HepG2 (cell line): ENCODE data around the gene TNFAIP2. TPM values are rescaled to one million over a fixed set of nuclear protein-coding genes. Genes with fewer than 3 reads are reported as not detected.

Experiments used
- ATAC-seq: fragments of 200-7000 bp; cut with Tn5 transposase; 3 replicates; pipeline ENCODE4 v1.9.1; 2020; ENCODE audit warnings: mild to moderate bottlenecking, moderate library complexity
- BruUV-seq: library from RNA; stranded (reverse); fragments of 400-500 nt; replicated peaks from 2 replicates; lab custom pipeline; 2021; lab: Mats Ljungman, UMichigan
- CTCF ChIA-PET: fragments of 300-600 bp; formaldehyde crosslinking; extraction: SDS; loops from one replicate; lab custom pipeline; 2021; ENCODE audit warnings: low total read pairs, inconsistent platforms, low intra/inter-chr PET ratio; lab: Yijun Ruan, JAX
- POLR2A ChIA-PET: fragments of 350-600 bp; sonication (Branson Sonifier 250); formaldehyde crosslinking; loops from one replicate; lab custom pipeline; 2020; ENCODE audit warnings: antibody characterized with exemption, inconsistent platforms; lab: Yijun Ruan, JAX
- DNase-seq: peaks from one replicate; pipeline ENCODE4 v3.0.0-alpha.2; 2015; ENCODE audit warnings: low spot score
- FAIRE-seq: peaks from 3 replicates; lab custom pipeline; 2011; peaks lifted over from hg19 to GRCh38; lab: Jason Lieb, UNC
- H2AFZ ChIP-seq: one replicate; pipeline ENCODE4 v1.6.1; 2011; ENCODE audit warnings: low read length, inconsistent platforms
- H3K27ac ChIP-seq: fragments of 300-600 bp; 3 replicates; pipeline ENCODE4 v1.8.0; 2011; ENCODE audit warnings: mixed run types, mild to moderate bottlenecking, mixed read lengths, low read length, inconsistent platforms; ENCODE audit not compliant: insufficient read depth; ENCODE audit errors: extremely low read length
- H3K27me3 ChIP-seq, 2 experiments: fragments of 200-600 bp in 1 of 2; 2 replicates in 1 of 2; 3 replicates in 1 of 2; pipeline versions ENCODE4 v1.6.0 to v1.8.0; 2011; ENCODE audit warnings: low read length in 2 of 2, mild to moderate bottlenecking in 2 of 2, moderate library complexity in 2 of 2, inconsistent platforms in 1 of 2; ENCODE audit not compliant: insufficient read depth in 2 of 2, control insufficient read depth in 1 of 2
- H3K36me3 ChIP-seq, 2 experiments: fragments of 200-600 bp in 1 of 2; replicated peaks in 1 of 2; 2 replicates in 1 of 2; 3 replicates in 1 of 2; pipeline versions ENCODE4 v1.5.1 to v1.8.0; 2011; ENCODE audit warnings: low read length in 2 of 2, inconsistent platforms in 1 of 2; ENCODE audit not compliant: insufficient read depth in 2 of 2, control insufficient read depth in 1 of 2
- H3K4me1 ChIP-seq: 2 replicates; pipeline ENCODE4 v1.5.1; 2012; ENCODE audit warnings: low read length, inconsistent platforms; ENCODE audit not compliant: insufficient read depth
- H3K4me2 ChIP-seq: 2 replicates; pipeline ENCODE4 v1.6.0; 2011; ENCODE audit warnings: low read depth, low read length, inconsistent platforms
- H3K4me3 ChIP-seq, 3 experiments: fragments of 200-600 bp in 1 of 3; sonication (generic), shearing (Covaris generic) in 1 of 3; replicated peaks in 1 of 3; 2 replicates each; pipeline ENCODE4 v1.5.1; 2011 to 2016; ENCODE audit warnings: low read length in 3 of 3, inconsistent platforms in 2 of 3, low read depth in 2 of 3, mild to moderate bottlenecking in 2 of 3, control low read depth in 1 of 3, mixed read lengths in 1 of 3; ENCODE audit not compliant: insufficient read depth in 1 of 3
- H3K79me2 ChIP-seq: one replicate; pipeline ENCODE4 v1.6.1; 2011; ENCODE audit warnings: low read length, inconsistent platforms; ENCODE audit not compliant: insufficient read depth
- H3K9ac ChIP-seq: 2 replicates; pipeline ENCODE4 v1.6.0; 2011; ENCODE audit warnings: mild to moderate bottlenecking, low read depth, low read length, inconsistent platforms; ENCODE audit not compliant: insufficient read depth
- H3K9me3 ChIP-seq: 2 replicates; pipeline ENCODE4 v1.5.1; 2012; ENCODE audit warnings: mild to moderate bottlenecking, low read length
- H4K20me1 ChIP-seq: 2 replicates; pipeline ENCODE4 v1.6.0; 2011; ENCODE audit warnings: inconsistent platforms, mild to moderate bottlenecking, low read length, moderate library complexity; ENCODE audit not compliant: insufficient read depth
- FOXO1 ChIP-seq: sonication (generic); formaldehyde crosslinking; IDR thresholded peaks from 2 replicates; pipeline ENCODE4 v1.4.0; 2020; ENCODE audit warnings: missing genetic modification reagents
- NRL ChIP-seq: sonication (generic); formaldehyde crosslinking; IDR thresholded peaks from 2 replicates; pipeline ENCODE4 v1.5.0; 2020; ENCODE audit warnings: missing genetic modification reagents, mild to moderate bottlenecking, moderate library complexity, borderline replicate concordance
- ZFY ChIP-seq: sonication (generic); formaldehyde crosslinking; IDR thresholded peaks from 2 replicates; pipeline ENCODE4 v1.4.0; 2020; ENCODE audit warnings: missing genetic modification reagents
- ZKSCAN1 ChIP-seq: fragments of 150-350 bp; IDR thresholded peaks from 2 replicates; pipeline ENCODE4 v1.6.1; 2014; ENCODE audit warnings: low read length
- ZNF407 ChIP-seq: sonication (generic); formaldehyde crosslinking; IDR thresholded peaks from one replicate; pipeline ENCODE4 v1.5.1; 2020; ENCODE audit warnings: mild to moderate bottlenecking, missing genetic modification reagents; ENCODE audit errors: not compliant biosample characterization
- ZNF782 ChIP-seq: sonication (generic); formaldehyde crosslinking; IDR thresholded peaks from 2 replicates; pipeline ENCODE4 v1.4.0; 2020; ENCODE audit warnings: missing genetic modification reagents, mild to moderate bottlenecking, borderline replicate concordance
- ZNF883 ChIP-seq: sonication (generic); formaldehyde crosslinking; IDR thresholded peaks from 2 replicates; pipeline ENCODE4 v1.5.1; 2020; ENCODE audit warnings: mild to moderate bottlenecking, missing genetic modification reagents; ENCODE audit errors: not compliant biosample characterization
- WGBS: methylation state at CpG from one replicate; pipeline ENCODE4 v1.1.6; 2017; ENCODE audit warnings: low lambda C conversion rate; 5-methylcytosine and 5-hydroxymethylcytosine counted together
- in situ Hi-C: cut with HindIII; loops from 2 replicates; pipeline ENCODE4 v1.10.0; 2017; ENCODE audit warnings: low pct_unique_long_range_greater_than_20kb; ENCODE audit not compliant: extremely low pct_ligation_motif_present
- intact Hi-C: fragments of 100-400 bp; cut with micrococcal nuclease; formaldehyde crosslinking; loops from one replicate; pipeline ENCODE4 v1.10.0; 2022; ENCODE audit not compliant: unreplicated experiment
- polyA plus RNA-seq, 8 experiments: library from polyadenylated mRNA; depleted of rRNA in 3 of 8; stranded (reverse) in 7 of 8; unstranded in 1 of 8; fragments of >200 nt; fragmentation: Illumina TruSeq in 4 of 8; extraction: Trizol in 4 of 8; gene quantifications; 2 replicates each; pipeline versions ENCODE4 v1.2.1 to v1.2.3, GENCODE V29; 2011 to 2016; ENCODE audit warnings: low read depth in 4 of 8, missing spikeins in 1 of 8, mixed read lengths in 1 of 8; ENCODE audit not compliant: insufficient read depth in 1 of 8
- total RNA-seq, 5 experiments: library from RNA; depleted of rRNA; stranded (reverse); fragments of >200 nt; fragmentation: Illumina TruSeq; extraction: Trizol; gene quantifications; 2 replicates each; pipeline ENCODE4 v1.2.3, GENCODE V29; 2016; ENCODE audit warnings: low read depth in 1 of 5
- TF ChIP-seq, protein P1 (sequence below): sonication (generic); formaldehyde crosslinking; IDR thresholded peaks from 2 replicates; pipeline ENCODE4 v1.5.1; 2020; ENCODE audit warnings: missing genetic modification reagents, mild to moderate bottlenecking, borderline replicate concordance
- TF ChIP-seq, protein P2 (sequence below): sonication (generic); formaldehyde crosslinking; IDR thresholded peaks from 2 replicates; pipeline ENCODE4 v1.4.0; 2020; ENCODE audit warnings: missing genetic modification reagents

Gene TNFAIP2
- total and polyA plus RNA-seq, 2 of the 13 experiments (the other 11 are each of a cell fraction or from before 2014, with no cell fraction given), result 0.46 to 1.5 TPM

GRCh38 chr14:103093856-103094405 is 29.3 kb upstream of the TNFAIP2 start:
- DNase-seq (no peak), ATAC-seq (peak; percentile 25), FAIRE-seq (no peak)
- peak overlapping the region; percentile 96 for H3K4me2 ChIP-seq
- H2AFZ ChIP-seq, result peak overlapping the region; percentile 70
- ChIA-PET CTCF (interaction anchor here (1.1 kb wide), 1 partner anchor 48 kb away, joined by 4 read pairs; no protein-coding TSS in a partner anchor), POLR2A (interaction anchor here (0.6 to 2.6 kb wide), 9 partner anchors 11 to 250 kb away, joined by 3 to 39 read pairs (median 3); partner anchors contain the start of gene EIF5)
- H3K79me2 ChIP-seq, result peaks cover 17% of the 10 kb centered on the region
- in situ Hi-C loops, result no loop called here
- H3K4me1 ChIP-seq, result peaks cover 91% of the 10 kb centered on the region
- H3K4me3 ChIP-seq, result peak overlapping the region; percentile 82 to 94 (median 86)
- intact Hi-C loops, result no loop called here
- 0% methylated on average over 8 of the region's 13 CpGs for WGBS
- H3K36me3 ChIP-seq, result no peaks in the 10 kb centered on the region
- H4K20me1 ChIP-seq, result no peaks in the 10 kb centered on the region
- H3K27me3 ChIP-seq, result peaks cover 0 to 8% of the 10 kb centered on the region in 2 experiments; a peak in 2 of 5 replicates
- BruUV-seq, result no TSS peak
- peak overlapping the region; percentile 84 for H3K27ac ChIP-seq
- no peaks in the 10 kb centered on the region for H3K9me3 ChIP-seq
- peak overlapping the region; percentile 83 for H3K9ac ChIP-seq
- TF ChIP-seq ZFY (CRISPR knock-in tag), result no peak
- TF ChIP-seq, protein P1, sequence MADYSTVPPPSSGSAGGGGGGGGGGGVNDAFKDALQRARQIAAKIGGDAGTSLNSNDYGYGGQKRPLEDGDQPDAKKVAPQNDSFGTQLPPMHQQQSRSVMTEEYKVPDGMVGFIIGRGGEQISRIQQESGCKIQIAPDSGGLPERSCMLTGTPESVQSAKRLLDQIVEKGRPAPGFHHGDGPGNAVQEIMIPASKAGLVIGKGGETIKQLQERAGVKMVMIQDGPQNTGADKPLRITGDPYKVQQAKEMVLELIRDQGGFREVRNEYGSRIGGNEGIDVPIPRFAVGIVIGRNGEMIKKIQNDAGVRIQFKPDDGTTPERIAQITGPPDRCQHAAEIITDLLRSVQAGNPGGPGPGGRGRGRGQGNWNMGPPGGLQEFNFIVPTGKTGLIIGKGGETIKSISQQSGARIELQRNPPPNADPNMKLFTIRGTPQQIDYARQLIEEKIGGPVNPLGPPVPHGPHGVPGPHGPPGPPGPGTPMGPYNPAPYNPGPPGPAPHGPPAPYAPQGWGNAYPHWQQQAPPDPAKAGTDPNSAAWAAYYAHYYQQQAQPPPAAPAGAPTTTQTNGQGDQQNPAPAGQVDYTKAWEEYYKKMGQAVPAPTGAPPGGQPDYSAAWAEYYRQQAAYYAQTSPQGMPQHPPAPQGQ (CRISPR knock-in tag), result no peak
- no peak for TF ChIP-seq FOXO1 (CRISPR knock-in tag)
- no peak for TF ChIP-seq ZNF407 (CRISPR knock-in tag)
- 0 out of 2 replicates have a peak, but pooled peaks have one; percentile 6 for TF ChIP-seq NRL (CRISPR knock-in tag)
- TF ChIP-seq ZNF883 (CRISPR knock-in tag), result no peak
- no peak for TF ChIP-seq ZNF782 (CRISPR knock-in tag)
- no peak for TF ChIP-seq ZKSCAN1
- TF ChIP-seq, protein P2, sequence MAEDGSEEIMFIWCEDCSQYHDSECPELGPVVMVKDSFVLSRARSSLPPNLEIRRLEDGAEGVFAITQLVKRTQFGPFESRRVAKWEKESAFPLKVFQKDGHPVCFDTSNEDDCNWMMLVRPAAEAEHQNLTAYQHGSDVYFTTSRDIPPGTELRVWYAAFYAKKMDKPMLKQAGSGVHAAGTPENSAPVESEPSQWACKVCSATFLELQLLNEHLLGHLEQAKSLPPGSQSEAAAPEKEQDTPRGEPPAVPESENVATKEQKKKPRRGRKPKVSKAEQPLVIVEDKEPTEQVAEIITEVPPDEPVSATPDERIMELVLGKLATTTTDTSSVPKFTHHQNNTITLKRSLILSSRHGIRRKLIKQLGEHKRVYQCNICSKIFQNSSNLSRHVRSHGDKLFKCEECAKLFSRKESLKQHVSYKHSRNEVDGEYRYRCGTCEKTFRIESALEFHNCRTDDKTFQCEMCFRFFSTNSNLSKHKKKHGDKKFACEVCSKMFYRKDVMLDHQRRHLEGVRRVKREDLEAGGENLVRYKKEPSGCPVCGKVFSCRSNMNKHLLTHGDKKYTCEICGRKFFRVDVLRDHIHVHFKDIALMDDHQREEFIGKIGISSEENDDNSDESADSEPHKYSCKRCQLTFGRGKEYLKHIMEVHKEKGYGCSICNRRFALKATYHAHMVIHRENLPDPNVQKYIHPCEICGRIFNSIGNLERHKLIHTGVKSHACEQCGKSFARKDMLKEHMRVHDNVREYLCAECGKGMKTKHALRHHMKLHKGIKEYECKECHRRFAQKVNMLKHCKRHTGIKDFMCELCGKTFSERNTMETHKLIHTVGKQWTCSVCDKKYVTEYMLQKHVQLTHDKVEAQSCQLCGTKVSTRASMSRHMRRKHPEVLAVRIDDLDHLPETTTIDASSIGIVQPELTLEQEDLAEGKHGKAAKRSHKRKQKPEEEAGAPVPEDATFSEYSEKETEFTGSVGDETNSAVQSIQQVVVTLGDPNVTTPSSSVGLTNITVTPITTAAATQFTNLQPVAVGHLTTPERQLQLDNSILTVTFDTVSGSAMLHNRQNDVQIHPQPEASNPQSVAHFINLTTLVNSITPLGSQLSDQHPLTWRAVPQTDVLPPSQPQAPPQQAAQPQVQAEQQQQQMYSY, result no peak
